ENCODE results near the gene AREL1. TPM values are rescaled to one million over a fixed set of nuclear protein-coding genes. Genes with fewer than 3 reads are reported as not detected.
A peak's percentile ranks its signal among the peaks of the same experiment; 100 is the strongest.

AREL1 gene
- total RNA-seq, 1 experiment from 2014 or later, result 11.6 TPM

DNA sequence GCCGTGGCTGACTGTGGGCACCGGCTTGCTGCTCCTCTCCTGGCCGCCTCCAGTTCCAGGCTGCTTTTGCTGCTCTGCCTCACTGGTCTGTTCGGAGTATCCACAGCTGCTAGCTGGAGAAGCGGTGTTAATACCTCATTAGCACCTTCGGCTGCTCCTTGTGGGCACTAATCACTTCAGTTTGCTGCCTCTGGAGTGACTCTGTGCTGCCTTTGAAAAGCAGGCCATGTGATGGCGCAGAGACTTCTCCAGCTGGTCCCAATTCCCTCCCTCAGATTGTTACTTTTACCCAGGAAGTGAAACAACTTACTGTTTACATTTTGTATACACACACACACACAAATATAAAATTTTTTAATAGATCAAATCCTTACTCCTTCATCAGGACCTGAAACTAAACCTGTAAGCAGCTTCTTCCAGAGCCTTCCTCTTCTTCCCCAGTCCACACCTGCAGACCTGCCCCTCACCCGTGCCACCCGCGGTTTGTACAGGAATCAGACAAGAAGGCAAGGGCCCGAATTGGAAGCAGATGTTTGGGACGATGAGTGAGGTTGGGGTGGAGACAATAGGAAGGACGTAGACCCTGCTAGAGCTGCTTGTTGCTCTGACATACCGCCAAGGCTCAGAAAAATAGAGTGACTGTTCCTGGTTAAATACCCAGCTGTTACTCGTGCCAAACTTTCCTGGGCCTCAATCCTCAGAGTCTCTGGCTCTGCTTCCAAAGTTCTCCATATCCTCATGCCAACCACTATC, 59.3 kb downstream of the AREL1 start:
- H3K4me3 ChIP-seq, result no peak overlapping the region

DNA sequence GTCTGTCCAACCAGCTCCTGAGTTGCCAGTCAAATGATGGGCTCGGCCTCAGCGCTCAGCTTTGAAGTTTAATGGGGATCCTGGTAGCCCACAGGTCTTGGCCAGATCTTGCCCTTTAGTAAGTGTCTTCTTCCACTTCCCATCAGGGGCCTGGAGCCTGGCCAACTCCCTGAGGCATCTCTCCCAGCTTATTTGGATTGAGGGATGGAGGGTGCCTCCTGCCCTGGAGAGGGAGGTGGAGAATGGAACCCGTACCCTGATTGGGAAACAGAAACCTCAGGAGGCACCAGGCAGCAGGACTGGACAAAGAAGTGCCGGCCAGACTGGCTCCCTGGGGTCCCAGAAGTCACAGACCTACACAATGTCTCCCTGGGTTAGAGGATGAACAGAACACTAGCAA, 60.3 kb downstream of the AREL1 start:
- no peaks in the 10 kb centered on the region for H3K27me3 ChIP-seq
- no peak for DNase-seq
- H3K36me3 ChIP-seq, result no peaks in the 10 kb centered on the region; the same call in 1 of the 2 replicates

More for the DNA sequence above, 59.3 kb downstream of the AREL1 start:
- no peaks in the 10 kb centered on the region for H3K27me3 ChIP-seq
- H3K9me3 ChIP-seq, result no peaks in the 10 kb centered on the region; the same call in 1 of the 2 replicates
- peak; percentile 41 for DNase-seq
- H3K36me3 ChIP-seq, result peaks cover 7% of the 10 kb centered on the region

DNA sequence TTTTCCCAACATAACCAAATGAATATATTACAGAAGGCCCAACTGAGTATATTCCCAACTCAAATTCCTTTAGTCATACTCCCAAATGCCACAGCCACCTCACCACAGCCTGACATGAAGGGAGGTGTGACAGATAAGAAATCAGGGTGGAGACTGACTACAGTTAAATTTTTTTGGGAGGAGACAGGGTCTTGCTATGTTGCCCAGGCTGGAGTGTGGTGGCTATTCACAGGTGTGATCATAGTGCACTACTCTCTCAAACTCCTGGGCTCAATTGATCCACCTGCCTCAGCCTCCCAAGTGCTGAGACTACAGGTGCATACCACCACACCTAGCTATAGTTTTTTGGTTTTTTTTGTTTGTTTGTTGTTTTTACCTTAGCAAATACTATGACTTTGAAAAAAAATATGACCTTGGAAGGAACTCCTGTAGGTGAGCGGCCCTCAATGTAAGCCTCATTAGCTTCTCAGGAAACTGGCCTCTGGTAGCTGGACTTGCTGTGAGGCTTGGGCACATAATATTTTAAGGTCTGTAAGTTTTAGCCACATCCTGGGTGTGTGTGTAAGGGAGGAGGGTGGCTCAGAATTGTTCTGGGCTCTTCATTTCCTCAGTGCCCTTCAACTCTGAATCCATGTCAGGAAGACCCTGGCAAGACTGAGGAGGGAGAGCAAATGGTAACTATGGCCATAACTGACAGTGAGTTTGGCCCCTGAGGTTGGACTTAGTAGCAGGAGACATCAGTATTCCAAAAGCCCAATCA, 61.8 kb downstream of the AREL1 start:
- Histone ChIP-seq H3K4me3 (no peak overlapping the region), H3K9me3 (no peaks in the 10 kb centered on the region), H3K27me3 (no peaks in the 10 kb centered on the region), H3K36me3 (no peaks in the 10 kb centered on the region; the same call in 1 of the 2 replicates)
- no peak for DNase-seq

More for the DNA sequence above, 60.3 kb downstream of the AREL1 start:
- Histone ChIP-seq H3K9me3 (no peaks in the 10 kb centered on the region), H3K4me3 (no peak overlapping the region)

DNA sequence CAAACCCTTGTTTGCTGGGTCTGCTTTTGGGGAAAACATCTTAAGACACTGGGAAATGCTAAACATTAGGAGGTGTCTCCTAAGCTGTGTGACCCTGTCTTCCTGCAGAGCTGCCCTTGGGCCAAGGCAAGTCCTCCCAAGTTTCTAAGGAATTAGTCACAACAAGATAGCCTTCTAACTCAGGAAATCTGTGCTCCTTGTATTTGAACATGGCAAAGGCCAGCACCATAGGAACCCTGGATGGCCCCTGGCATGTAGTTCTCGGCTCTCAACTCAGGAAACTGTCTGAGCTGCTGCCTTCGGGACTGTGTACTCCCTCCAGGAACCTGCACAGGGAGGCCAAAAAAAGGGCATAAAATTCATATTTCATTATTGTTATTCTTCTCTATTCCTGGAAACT, 63.2 kb downstream of the AREL1 start:
- H3K4me3 ChIP-seq, result no peak overlapping the region
- no peaks in the 10 kb centered on the region for H3K9me3 ChIP-seq
- DNase-seq, result no peak

DNA sequence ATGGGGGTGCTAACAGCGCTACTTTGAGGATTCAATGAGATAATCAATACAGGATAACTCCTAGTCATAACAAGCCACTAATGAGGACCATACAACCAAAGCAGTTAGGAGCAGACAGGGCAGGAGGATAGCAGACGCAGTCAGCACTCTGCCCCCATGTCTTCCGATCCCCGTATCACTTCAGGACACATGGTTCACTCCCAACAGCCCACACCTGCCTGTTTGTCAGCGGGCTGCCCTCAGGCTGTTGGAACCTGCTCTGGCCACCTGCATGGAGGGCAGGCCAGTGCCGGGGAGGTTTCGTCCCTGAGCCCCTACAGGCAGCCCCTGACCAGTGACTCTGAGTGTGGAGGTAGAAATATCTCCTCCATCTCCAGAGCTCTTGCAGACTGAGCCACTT, 63.7 kb downstream of the AREL1 start:
- Histone ChIP-seq H3K27me3 (no peaks in the 10 kb centered on the region), H3K36me3 (no peaks in the 10 kb centered on the region; the same call in 1 of the 2 replicates), H3K4me3 (no peak overlapping the region), H3K9me3 (no peaks in the 10 kb centered on the region)
- no peak for DNase-seq

More for the DNA sequence above, 63.2 kb downstream of the AREL1 start:
- Histone ChIP-seq H3K36me3 (no peaks in the 10 kb centered on the region; the same call in 1 of the 2 replicates), H3K27me3 (no peaks in the 10 kb centered on the region)

DNA sequence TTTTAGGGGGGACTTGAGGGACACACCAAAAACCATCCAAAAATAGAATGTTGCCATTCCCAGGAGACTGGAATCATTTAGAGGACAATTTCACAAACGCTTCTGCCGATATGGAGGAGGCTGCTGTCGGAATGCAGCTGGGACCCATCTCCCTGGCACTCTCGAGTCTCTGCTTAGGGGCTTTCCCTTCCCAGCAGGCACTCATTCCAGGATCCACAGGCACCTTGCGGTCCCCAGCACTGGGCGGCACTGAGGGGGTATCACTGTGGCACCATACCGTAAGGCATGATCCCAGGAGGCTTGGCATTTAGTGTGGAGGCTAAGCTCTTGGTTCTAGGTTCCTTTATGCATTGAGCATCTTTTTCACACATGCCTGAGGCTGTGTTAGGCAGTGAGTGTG, 64.3 kb downstream of the AREL1 start:
- Histone ChIP-seq H3K4me3 (no peak overlapping the region), H3K9me3 (no peaks in the 10 kb centered on the region), H3K27me3 (no peaks in the 10 kb centered on the region), H3K36me3 (no peaks in the 10 kb centered on the region)
- no peak for DNase-seq

DNA sequence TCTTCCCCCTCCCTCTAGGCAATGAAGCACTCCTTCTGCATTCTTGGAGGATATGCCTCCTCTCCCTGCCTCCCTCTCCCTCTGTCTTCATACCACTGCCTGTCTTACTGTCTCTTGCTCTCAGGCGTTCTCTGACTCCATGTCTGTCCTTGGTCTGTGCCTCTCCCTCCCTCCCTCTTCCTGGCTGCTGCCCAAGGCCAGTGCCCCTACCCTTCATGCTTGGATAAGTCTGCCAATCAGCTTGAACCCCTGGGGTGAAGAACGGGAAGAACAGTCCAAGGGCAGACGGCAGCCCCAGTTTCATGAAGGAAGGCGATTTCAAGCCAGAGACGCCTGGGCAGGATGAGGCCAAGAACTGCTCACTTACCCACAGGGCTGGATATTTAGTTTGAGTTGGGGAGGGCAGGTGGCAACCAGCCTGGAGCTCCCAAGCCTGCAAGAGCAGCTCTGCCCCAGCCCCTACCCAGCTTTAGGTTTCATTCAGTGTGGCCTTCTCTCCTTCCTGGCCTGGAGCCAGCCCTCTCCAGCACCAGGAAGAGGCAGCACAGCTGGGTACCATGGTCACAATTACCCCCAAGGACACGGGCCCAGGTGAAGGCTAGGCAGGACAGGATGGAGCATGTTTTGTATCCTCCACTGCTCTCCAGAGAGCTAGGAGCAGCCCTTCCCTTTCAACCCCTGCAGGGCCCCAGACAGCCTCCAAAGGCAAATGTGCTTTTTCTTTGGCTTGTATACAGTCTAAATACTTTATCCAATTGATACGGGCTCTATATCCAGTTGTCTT, 65.0 kb downstream of the AREL1 start:
- Histone ChIP-seq H3K36me3 (no peaks in the 10 kb centered on the region), H3K9me3 (no peaks in the 10 kb centered on the region), H3K27me3 (no peaks in the 10 kb centered on the region), H3K4me3 (no peak overlapping the region)
- DNase-seq, result peak; percentile 15

DNA sequence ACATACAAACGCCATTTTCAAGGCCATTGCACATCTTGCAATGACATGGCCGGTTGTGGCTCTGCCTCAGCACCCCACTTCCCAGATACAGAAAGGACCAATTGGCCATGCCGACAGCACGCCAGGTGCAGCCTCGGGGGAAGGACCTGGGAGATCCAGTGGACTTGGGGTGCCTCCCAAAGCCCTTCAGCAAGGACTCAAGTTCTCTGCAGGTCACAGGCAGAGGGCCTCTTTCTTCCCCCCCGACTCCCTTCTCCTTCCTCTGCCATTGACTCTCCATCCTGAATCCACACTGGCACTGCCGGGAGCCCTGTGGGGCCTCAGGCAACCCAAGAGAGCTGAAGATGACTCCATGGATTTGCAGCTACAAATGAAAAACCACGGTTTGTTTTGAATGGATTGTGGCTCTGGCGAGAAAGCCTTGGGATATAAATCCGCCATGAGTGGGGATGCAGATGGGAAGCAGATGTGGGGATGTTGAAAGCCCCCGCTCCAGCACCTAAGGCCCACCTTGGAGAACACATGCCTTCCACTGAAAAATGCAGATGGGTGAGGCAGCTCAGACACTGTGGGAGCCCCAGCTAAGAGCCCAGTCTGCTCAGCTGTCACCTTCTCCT, 65.7 kb downstream of the AREL1 start:
- Histone ChIP-seq H3K27me3 (no peaks in the 10 kb centered on the region), H3K9me3 (no peaks in the 10 kb centered on the region), H3K4me3 (no peak overlapping the region), H3K36me3 (no peaks in the 10 kb centered on the region)
- no peak for DNase-seq

DNA sequence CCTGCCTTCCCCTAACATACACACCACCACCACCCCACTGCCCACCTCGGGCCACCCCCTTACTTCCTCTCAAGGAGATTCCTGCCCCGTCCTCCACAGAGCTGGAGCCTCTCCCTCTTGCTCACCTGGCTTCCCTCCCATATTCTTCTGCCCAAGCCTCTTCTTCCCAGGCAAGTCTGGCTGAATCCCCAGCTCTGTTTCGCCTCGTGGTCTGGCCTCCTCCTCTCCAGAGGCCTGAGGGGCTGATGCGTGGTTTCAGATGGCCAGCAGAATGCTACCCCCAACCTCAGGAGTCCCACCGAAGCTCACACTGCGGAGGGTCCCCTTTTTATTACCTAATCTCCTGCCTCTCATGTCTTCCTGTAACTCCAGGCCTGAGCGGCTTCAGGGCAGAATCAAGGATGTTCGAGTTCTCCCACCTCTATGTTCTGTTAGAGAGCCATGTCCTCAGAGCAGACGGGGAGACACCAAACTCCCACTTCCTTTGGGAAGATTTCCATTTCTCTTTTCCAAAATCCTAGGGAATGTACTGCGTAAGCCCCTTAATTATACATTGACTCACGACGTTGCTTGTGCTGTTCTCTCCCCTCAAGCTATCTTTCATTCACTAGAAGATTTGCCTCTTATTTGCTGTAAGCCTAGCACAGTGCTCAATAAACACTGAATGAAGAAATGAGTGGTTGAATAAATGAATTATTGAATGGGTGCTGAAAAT, 67.0 kb downstream of the AREL1 start:
- Histone ChIP-seq H3K4me3 (no peak overlapping the region), H3K36me3 (no peaks in the 10 kb centered on the region), H3K9me3 (no peaks in the 10 kb centered on the region), H3K27me3 (no peaks in the 10 kb centered on the region)
- peak; percentile 65 for DNase-seq

DNA sequence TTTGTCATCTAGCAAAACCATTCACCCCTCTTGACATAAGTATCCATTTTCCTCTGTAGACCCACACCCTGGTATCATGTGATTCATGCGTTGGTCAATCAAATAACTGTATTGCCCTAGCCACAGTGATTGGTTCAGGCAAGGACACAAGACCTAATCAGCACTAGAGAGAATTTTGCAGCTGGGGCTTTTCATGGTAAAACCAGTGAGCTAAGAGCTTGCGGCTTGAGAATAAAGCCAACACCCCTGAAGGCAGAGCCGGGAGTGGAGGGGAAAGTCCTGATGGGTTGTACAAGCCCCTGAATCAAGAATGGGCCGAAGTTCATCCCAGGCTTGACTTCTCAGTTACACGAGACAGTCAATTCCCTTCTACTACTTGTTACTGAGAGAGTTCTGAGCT, 67.6 kb downstream of the AREL1 start:
- Histone ChIP-seq H3K27me3 (no peaks in the 10 kb centered on the region), H3K9me3 (no peaks in the 10 kb centered on the region), H3K36me3 (no peaks in the 10 kb centered on the region), H3K4me3 (no peak overlapping the region)
- DNase-seq, result no peak

DNA sequence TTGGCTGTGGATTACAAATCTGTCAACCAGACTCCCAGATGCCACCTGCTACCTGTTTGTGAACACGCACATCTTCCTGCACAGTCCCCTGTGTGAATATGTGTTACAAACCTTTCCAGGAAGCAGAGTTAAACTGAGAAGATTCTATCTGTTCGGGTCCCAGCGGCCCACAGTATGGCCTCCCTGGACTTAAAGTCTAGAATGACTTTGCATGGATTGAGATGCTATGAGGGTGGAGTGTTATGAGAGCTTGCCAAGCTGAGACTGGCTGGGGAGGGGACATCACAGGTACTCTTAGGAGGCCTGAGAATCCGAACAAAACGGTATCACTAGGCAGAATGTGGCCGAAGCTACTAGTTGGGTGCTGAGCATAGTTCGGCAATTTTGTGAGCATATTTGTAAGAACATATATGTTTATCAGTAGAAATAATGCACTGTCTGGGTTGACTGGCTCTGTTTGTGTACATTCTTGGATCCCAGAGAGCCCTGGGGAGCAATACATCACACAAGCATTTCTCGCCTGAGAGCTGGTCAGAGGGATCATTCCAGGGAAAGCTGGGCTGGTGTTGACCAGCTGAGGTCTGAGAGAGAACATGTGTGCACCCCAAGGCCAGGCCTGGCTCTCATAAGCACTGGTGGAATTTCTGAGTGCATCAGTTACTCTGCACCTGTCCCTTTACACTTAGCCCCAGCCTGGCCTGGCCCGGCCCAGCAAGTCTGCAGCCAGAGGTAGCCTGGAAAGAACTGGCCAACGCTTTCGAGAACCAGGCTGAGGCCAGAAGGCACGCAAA, 71.1 kb downstream of the AREL1 start:
- Histone ChIP-seq H3K9me3 (no peaks in the 10 kb centered on the region), H3K36me3 (no peaks in the 10 kb centered on the region), H3K4me3 (no peak overlapping the region), H3K27me3 (no peaks in the 10 kb centered on the region)
- DNase-seq, result no peak

DNA sequence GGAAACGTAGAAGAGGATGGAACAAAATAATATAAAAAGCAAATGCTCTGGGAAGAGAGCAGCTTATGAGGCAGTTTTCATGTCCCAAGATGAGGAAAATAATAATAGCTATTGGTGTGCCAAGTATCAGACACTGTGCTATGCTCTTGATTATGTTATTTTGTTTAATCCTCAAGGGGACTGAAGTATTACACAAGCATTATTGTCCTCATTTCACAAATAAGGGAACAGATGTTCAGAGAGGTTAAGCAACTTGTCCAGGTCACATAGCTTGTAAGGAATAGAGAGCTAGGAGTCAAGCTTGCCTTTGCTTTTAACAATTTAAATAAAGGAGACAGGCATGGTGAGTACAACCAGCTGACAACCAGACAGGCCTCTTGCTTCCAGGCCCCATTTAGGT, 73.9 kb downstream of the AREL1 start:
- H3K4me3 ChIP-seq, result no peak overlapping the region
- no peak for DNase-seq
- H3K36me3 ChIP-seq, result no peaks in the 10 kb centered on the region
- no peaks in the 10 kb centered on the region for H3K27me3 ChIP-seq
- H3K9me3 ChIP-seq, result no peaks in the 10 kb centered on the region

DNA sequence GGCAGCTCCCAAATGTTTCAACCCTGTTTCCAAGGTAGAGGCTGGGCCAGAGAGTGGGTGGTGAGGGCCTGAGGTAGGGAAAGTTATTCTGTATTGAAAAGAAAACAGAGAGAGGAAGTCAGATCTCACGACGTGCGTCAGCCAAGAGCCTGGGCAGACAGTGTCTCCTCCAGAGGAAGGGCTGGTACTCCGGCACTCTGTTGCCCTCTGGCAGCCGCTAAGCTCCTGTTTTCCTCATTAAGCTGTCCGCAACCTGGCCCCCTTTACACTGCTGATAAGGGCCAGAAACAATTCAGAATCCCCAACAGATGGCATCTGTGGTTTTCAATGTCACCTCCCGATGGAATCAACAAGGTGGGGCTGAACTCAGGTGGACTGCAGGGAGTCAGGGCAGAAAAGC, 74.8 kb downstream of the AREL1 start:
- Histone ChIP-seq H3K27me3 (no peaks in the 10 kb centered on the region), H3K9me3 (no peaks in the 10 kb centered on the region), H3K36me3 (no peaks in the 10 kb centered on the region), H3K4me3 (no peak overlapping the region)
- no peak for DNase-seq

DNA sequence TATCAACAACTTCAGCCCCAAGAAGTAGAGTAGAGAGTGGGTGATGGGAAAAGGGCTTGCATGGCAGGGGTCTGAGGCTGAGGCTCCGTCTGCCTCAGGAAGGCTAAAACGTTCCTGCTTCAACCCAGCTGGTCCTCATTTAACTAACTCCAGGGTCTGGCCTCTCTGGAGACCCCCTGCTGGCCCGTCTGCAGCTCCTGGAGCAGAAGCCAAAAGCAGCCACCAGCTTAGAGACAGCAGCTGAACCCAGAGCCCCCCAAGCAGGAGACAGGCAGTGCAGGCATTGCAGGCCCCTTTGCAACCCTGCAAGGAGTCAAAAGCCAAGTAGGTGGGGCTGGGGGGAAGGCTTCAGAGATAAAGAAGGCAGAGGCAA, 75.7 kb downstream of the AREL1 start:
- Histone ChIP-seq H3K36me3 (no peaks in the 10 kb centered on the region), H3K9me3 (no peaks in the 10 kb centered on the region), H3K27me3 (no peaks in the 10 kb centered on the region), H3K4me3 (no peak overlapping the region)
- DNase-seq, result no peak

DNA sequence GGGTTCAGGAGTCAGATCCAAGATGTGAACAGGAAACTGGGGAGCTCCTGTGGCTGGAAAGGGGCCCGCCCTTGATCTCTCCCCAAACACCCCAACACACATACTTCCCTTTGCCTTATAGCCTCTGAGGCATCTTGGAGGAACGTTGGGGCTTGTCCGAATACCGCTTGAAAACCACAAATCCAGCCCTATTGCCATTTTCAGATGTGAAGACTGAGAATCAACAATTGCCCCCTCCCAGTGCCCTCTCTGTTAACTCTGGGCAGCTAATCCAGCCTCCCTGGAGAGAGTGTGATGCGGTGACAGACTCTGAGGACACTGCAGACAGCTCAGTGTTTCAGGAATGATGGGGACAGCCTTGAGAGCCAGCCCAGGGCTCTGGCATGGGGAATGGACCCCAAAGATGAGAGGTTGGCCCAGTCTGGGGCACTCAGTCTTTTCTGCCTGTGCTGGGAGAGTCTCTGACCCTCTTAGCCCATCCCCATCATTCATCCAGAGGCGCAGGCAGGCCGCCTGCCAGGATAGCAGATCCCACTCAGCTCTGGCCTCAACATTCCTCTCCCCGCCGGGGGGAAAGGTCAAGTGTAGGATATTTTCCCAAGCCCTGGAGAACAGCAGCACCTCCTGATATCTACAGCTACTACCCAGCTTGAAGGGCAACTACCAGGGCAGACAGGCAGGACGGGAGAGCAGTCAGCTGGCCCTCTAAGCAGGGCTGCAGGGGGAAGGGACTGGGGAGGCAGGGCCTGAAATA, 76.3 kb downstream of the AREL1 start:
- no peak for DNase-seq
- no peaks in the 10 kb centered on the region for H3K9me3 ChIP-seq
- H3K4me3 ChIP-seq, result no peak overlapping the region
- no peaks in the 10 kb centered on the region for H3K27me3 ChIP-seq
- H3K36me3 ChIP-seq, result no peaks in the 10 kb centered on the region
